HepG2 (cell line): ENCODE measurements around the gene RNU2-63P. TPM values are rescaled to one million over a fixed set of nuclear protein-coding genes. Genes with fewer than 3 reads are reported as not detected.

Experiments
- ATAC-seq: fragments of 200-7000 bp; cut with Tn5 transposase; 3 replicates; pipeline ENCODE4 v1.9.1; 2020; ENCODE audit warnings: mild to moderate bottlenecking, moderate library complexity
- Bru-seq: library from RNA; stranded (reverse); fragments of 400-500 nt; gene quantifications from one replicate; lab custom pipeline; 2021; lab: Mats Ljungman, UMichigan
- BruChase-seq, 2 experiments: library from RNA; stranded (reverse); fragments of 400-500 nt; gene quantifications; one replicate each; lab custom pipeline; 2021; lab: Mats Ljungman, UMichigan
- BruUV-seq: library from RNA; stranded (reverse); fragments of 400-500 nt; replicated peaks from 2 replicates; lab custom pipeline; 2021; lab: Mats Ljungman, UMichigan
- CTCF ChIA-PET: fragments of 300-600 bp; formaldehyde crosslinking; extraction: SDS; loops from one replicate; lab custom pipeline; 2021; ENCODE audit warnings: low total read pairs, inconsistent platforms, low intra/inter-chr PET ratio; lab: Yijun Ruan, JAX
- POLR2A ChIA-PET: fragments of 350-600 bp; sonication (Branson Sonifier 250); formaldehyde crosslinking; loops from one replicate; lab custom pipeline; 2020; ENCODE audit warnings: antibody characterized with exemption, inconsistent platforms; lab: Yijun Ruan, JAX
- DNase-seq: peaks from one replicate; pipeline ENCODE4 v3.0.0-alpha.2; 2015; ENCODE audit warnings: low spot score
- FAIRE-seq: peaks from 3 replicates; lab custom pipeline; 2011; peaks lifted over from hg19 to GRCh38; lab: Jason Lieb, UNC
- H2AFZ ChIP-seq: one replicate; pipeline ENCODE4 v1.6.1; 2011; ENCODE audit warnings: low read length, inconsistent platforms
- H3K27ac ChIP-seq: fragments of 300-600 bp; 3 replicates; pipeline ENCODE4 v1.8.0; 2011; ENCODE audit warnings: mixed run types, mild to moderate bottlenecking, mixed read lengths, low read length, inconsistent platforms; ENCODE audit not compliant: insufficient read depth; ENCODE audit errors: extremely low read length
- H3K27me3 ChIP-seq, 2 experiments: fragments of 200-600 bp in 1 of 2; 2 replicates in 1 of 2; 3 replicates in 1 of 2; pipeline versions ENCODE4 v1.6.0 to v1.8.0; 2011; ENCODE audit warnings: low read length in 2 of 2, mild to moderate bottlenecking in 2 of 2, moderate library complexity in 2 of 2, inconsistent platforms in 1 of 2; ENCODE audit not compliant: insufficient read depth in 2 of 2, control insufficient read depth in 1 of 2
- H3K36me3 ChIP-seq, 2 experiments: fragments of 200-600 bp in 1 of 2; replicated peaks in 1 of 2; 2 replicates in 1 of 2; 3 replicates in 1 of 2; pipeline versions ENCODE4 v1.5.1 to v1.8.0; 2011; ENCODE audit warnings: low read length in 2 of 2, inconsistent platforms in 1 of 2; ENCODE audit not compliant: insufficient read depth in 2 of 2, control insufficient read depth in 1 of 2
- H3K4me1 ChIP-seq: 2 replicates; pipeline ENCODE4 v1.5.1; 2012; ENCODE audit warnings: low read length, inconsistent platforms; ENCODE audit not compliant: insufficient read depth
- H3K4me2 ChIP-seq: 2 replicates; pipeline ENCODE4 v1.6.0; 2011; ENCODE audit warnings: low read depth, low read length, inconsistent platforms
- H3K4me3 ChIP-seq, 3 experiments: fragments of 200-600 bp in 1 of 3; sonication (generic), shearing (Covaris generic) in 1 of 3; replicated peaks in 1 of 3; 2 replicates each; pipeline ENCODE4 v1.5.1; 2011 to 2016; ENCODE audit warnings: low read length in 3 of 3, inconsistent platforms in 2 of 3, low read depth in 2 of 3, mild to moderate bottlenecking in 2 of 3, control low read depth in 1 of 3, mixed read lengths in 1 of 3; ENCODE audit not compliant: insufficient read depth in 1 of 3
- H3K79me2 ChIP-seq: one replicate; pipeline ENCODE4 v1.6.1; 2011; ENCODE audit warnings: low read length, inconsistent platforms; ENCODE audit not compliant: insufficient read depth
- H3K9ac ChIP-seq: 2 replicates; pipeline ENCODE4 v1.6.0; 2011; ENCODE audit warnings: mild to moderate bottlenecking, low read depth, low read length, inconsistent platforms; ENCODE audit not compliant: insufficient read depth
- H3K9me3 ChIP-seq: 2 replicates; pipeline ENCODE4 v1.5.1; 2012; ENCODE audit warnings: mild to moderate bottlenecking, low read length
- H4K20me1 ChIP-seq: 2 replicates; pipeline ENCODE4 v1.6.0; 2011; ENCODE audit warnings: inconsistent platforms, mild to moderate bottlenecking, low read length, moderate library complexity; ENCODE audit not compliant: insufficient read depth
- ELF4 ChIP-seq: sonication (generic); formaldehyde crosslinking; IDR thresholded peaks from 2 replicates; pipeline ENCODE4 v1.5.0; 2020; ENCODE audit warnings: missing genetic modification reagents, mild to moderate bottlenecking, moderate library complexity, borderline replicate concordance
- ONECUT2 ChIP-seq: sonication (generic); formaldehyde crosslinking; IDR thresholded peaks from 2 replicates; pipeline ENCODE4 v1.4.0; 2020; ENCODE audit warnings: missing genetic modification reagents
- SCMH1 ChIP-seq: sonication (generic); formaldehyde crosslinking; IDR thresholded peaks from 2 replicates; pipeline ENCODE4 v1.9.0; 2021; ENCODE audit warnings: missing genetic modification reagents, mild to moderate bottlenecking, borderline replicate concordance
- SMYD3 ChIP-seq: sonication (generic); formaldehyde crosslinking; IDR thresholded peaks from 2 replicates; pipeline ENCODE4 v1.8.1; 2023; ENCODE audit warnings: mild to moderate bottlenecking, missing genetic modification reagents
- ZFP41 ChIP-seq: sonication (generic); formaldehyde crosslinking; IDR thresholded peaks from 2 replicates; pipeline ENCODE4 v1.4.0; 2020; ENCODE audit warnings: mild to moderate bottlenecking, missing genetic modification reagents, borderline replicate concordance
- ZNF264 ChIP-seq: sonication (generic); formaldehyde crosslinking; IDR thresholded peaks from 2 replicates; pipeline ENCODE4 v1.4.0; 2020; ENCODE audit warnings: missing genetic modification reagents
- ZNF589 ChIP-seq: sonication (generic); formaldehyde crosslinking; conservative IDR thresholded peaks from 2 replicates; pipeline ENCODE4 v1.8.0; 2022; ENCODE audit warnings: mild to moderate bottlenecking, moderate library complexity, missing genetic modification reagents
- WGBS: methylation state at CpG from one replicate; pipeline ENCODE4 v1.1.6; 2017; ENCODE audit warnings: low lambda C conversion rate; 5-methylcytosine and 5-hydroxymethylcytosine counted together
- in situ Hi-C: cut with HindIII; loops from 2 replicates; pipeline ENCODE4 v1.10.0; 2017; ENCODE audit warnings: low pct_unique_long_range_greater_than_20kb; ENCODE audit not compliant: extremely low pct_ligation_motif_present
- intact Hi-C: fragments of 100-400 bp; cut with micrococcal nuclease; formaldehyde crosslinking; loops from one replicate; pipeline ENCODE4 v1.10.0; 2022; ENCODE audit not compliant: unreplicated experiment
- long read RNA-seq, 2 experiments: library from RNA in 1 of 2; library from polyadenylated mRNA in 1 of 2; stranded (forward) in 1 of 2; unstranded in 1 of 2; transcript quantifications; one replicate each; pipeline ENCODE4 v2.0.0, GENCODE V29; 2019 to 2022
- polyA minus RNA-seq, 3 experiments: library from RNA; depleted of rRNA, polyadenylated mRNA; stranded (reverse); fragments of >200 nt; gene quantifications; 2 replicates each; pipeline ENCODE4 v1.2.3, GENCODE V29; 2011; ENCODE audit warnings: low replicate concordance in 1 of 3
- polyA plus RNA-seq, 8 experiments: library from polyadenylated mRNA; depleted of rRNA in 3 of 8; stranded (reverse) in 7 of 8; unstranded in 1 of 8; fragments of >200 nt; fragmentation: Illumina TruSeq in 4 of 8; extraction: Trizol in 4 of 8; gene quantifications; 2 replicates each; pipeline versions ENCODE4 v1.2.1 to v1.2.3, GENCODE V29; 2011 to 2016; ENCODE audit warnings: low read depth in 4 of 8, missing spikeins in 1 of 8, mixed read lengths in 1 of 8; ENCODE audit not compliant: insufficient read depth in 1 of 8
- total RNA-seq, 5 experiments: library from RNA; depleted of rRNA; stranded (reverse); fragments of >200 nt; fragmentation: Illumina TruSeq; extraction: Trizol; gene quantifications; 2 replicates each; pipeline ENCODE4 v1.2.3, GENCODE V29; 2016; ENCODE audit warnings: low read depth in 1 of 5
- TF ChIP-seq, protein P1 (sequence below): sonication (generic); formaldehyde crosslinking; IDR thresholded peaks from 2 replicates; pipeline ENCODE4 v1.4.0; 2020; ENCODE audit warnings: missing genetic modification reagents, borderline replicate concordance

RNU2-63P gene
- total RNA-seq (2016; rRNA removed; fragmentation: Illumina TruSeq; extraction: Trizol) = 6.8 TPM in 1 of 2 replicates, not detected in the other
- 22.1 and 60.3 TPM in 2 replicates for total RNA-seq (2016; cell fraction: cytosol; rRNA removed; fragmentation: Illumina TruSeq; extraction: Trizol; ENCODE audit: low read depth)
- 7.0 and 7.1 TPM in 2 replicates for total RNA-seq (2016; cell fraction: insoluble cytoplasmic fraction; rRNA removed; fragmentation: Illumina TruSeq; extraction: Trizol)
- total RNA-seq (2016; cell fraction: membrane; rRNA removed; fragmentation: Illumina TruSeq; extraction: Trizol) = 20.1 and 22.2 TPM in 2 replicates
- 18.2 and 36.2 TPM in 2 replicates for total RNA-seq (2016; cell fraction: nucleus; rRNA removed; fragmentation: Illumina TruSeq; extraction: Trizol)
- polyA plus RNA-seq (2011; rRNA removed) = not detected in 2 replicates
- not detected in 2 replicates for polyA plus RNA-seq (2011; cell fraction: cytosol; rRNA removed)
- polyA plus RNA-seq (2011; cell fraction: nucleus; rRNA removed) = not detected in 2 replicates
- not detected in 2 replicates for polyA plus RNA-seq (2012)
- polyA plus RNA-seq (2016; cell fraction: cytosol; fragmentation: Illumina TruSeq; extraction: Trizol; ENCODE audit: low read depth) = 4.6 and 8.5 TPM in 2 replicates
- polyA plus RNA-seq (2016; cell fraction: insoluble cytoplasmic fraction; fragmentation: Illumina TruSeq; extraction: Trizol; ENCODE audit: low read depth) = not detected in 2 replicates
- polyA plus RNA-seq (2016; cell fraction: membrane; fragmentation: Illumina TruSeq; extraction: Trizol; ENCODE audit: low read depth) = 3.4 TPM in 1 of 2 replicates, not detected in the other
- not detected in 2 replicates for polyA plus RNA-seq (2016; cell fraction: nucleus; fragmentation: Illumina TruSeq; extraction: Trizol; ENCODE audit: insufficient read depth, low read depth)
- polyA minus RNA-seq (2011; rRNA and poly(A)+ RNA removed; ENCODE audit: low replicate concordance) = 19.6 and 124 TPM in 2 replicates
- 51.7 and 87.1 TPM in 2 replicates for polyA minus RNA-seq (2011; cell fraction: cytosol; rRNA and poly(A)+ RNA removed)
- polyA minus RNA-seq (2011; cell fraction: nucleus; rRNA and poly(A)+ RNA removed) = 22.3 and 66.6 TPM in 2 replicates
- Bru-seq, nascent RNA = percentile 90 among the genes with signal in this experiment
- BruChase-seq, experiment 1, labeled RNA remaining after a 6-hour chase = percentile 69 among the genes with signal in this experiment
- percentile 57 among the genes with signal in this experiment for BruChase-seq, experiment 2, labeled RNA remaining after a 2-hour chase
- long read RNA-seq, experiment 1 = 0 reads
- long read RNA-seq, experiment 2 = 0 reads

DNA sequence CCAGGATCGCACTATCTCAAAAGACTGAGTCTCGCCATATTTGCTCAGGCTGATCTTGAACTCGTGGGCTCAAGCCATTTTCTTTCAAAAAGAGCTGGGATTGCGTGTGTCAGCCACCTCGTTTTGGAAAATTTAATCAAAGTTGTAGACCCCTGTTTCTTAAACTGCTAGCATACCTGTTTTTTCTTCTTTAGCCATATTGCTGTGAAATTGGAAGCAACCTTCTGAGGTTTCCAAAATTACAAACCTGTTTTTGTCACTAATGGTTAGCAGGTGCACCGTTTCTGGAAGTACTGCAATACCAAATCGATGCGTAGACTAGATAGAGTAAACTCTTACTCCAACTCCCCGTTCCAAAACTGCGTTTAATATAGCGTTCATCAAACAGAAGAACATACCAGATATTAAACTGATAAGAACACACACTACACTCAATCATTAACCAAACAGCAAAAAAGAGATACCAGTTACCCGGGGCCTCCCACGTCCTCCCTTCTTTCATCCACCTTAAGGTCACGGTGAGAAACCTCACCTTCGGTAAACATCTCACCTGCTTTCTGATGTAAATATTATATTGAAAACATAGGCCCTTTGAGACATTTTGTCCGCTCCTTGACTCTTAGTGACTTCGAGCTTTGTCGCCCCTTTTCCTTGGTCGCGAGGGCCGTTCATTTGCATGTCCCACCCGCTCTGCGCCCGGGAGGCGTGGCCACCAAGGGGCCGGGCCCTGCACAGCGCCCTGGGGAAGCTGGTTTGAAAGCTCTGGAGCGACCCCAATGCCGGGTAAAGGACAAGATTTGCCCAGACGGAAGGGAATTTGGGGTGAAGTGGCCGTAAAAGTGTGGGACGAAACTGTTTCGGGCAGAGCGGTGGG is at the start of gene RNU2-63P:
RNU2-63P (minus strand) TSS at position 462 of the 874 bp plus-strand sequence.
- H3K4me1 ChIP-seq = peaks cover 37% of the 10 kb centered on the region
- CTCF ChIA-PET = no interaction called here
- in situ Hi-C loops (no loop called here), intact Hi-C loops (loop anchor here (1.0 to 5.0 kb wide), 2 partner anchors 38 to 111 kb away; partner anchors contain the start of gene FABP1)
- POLR2A ChIA-PET = interaction anchor here (0.8 to 4.1 kb wide), 29 partner anchors 10 to 1575 kb away, joined by 3 to 35 read pairs (median 5); partner anchors contain the start of genes FABP1 and KDM3A
- peak within 1 kb of the TSS; percentile 93 for H3K9ac ChIP-seq
- peak; percentile 96 for DNase-seq
- no peaks in the 10 kb centered on the region for H3K9me3 ChIP-seq
- H3K79me2 ChIP-seq = no peaks in the 10 kb centered on the region
- TSS peak; percentile 100 for BruUV-seq
- peak; percentile 36 for FAIRE-seq
- H3K4me3 ChIP-seq = peak within 1 kb of the TSS; percentile 77 to 91 (median 77)
- peak within 1 kb of the TSS; percentile 68 for H2AFZ ChIP-seq
- H3K4me2 ChIP-seq = peak within 1 kb of the TSS; percentile 95
- no peaks in the 10 kb centered on the region for H4K20me1 ChIP-seq
- H3K27ac ChIP-seq = peak within 1 kb of the TSS; percentile 96
- H3K27me3 ChIP-seq = no peaks in the 10 kb centered on the region; a peak in 1 of 5 replicates
- ATAC-seq = peak; percentile 91
- WGBS = 2% methylated on average over 32 of the region's 34 CpGs
- no peaks in the 10 kb centered on the region for H3K36me3 ChIP-seq
- TF ChIP-seq, protein P1, sequence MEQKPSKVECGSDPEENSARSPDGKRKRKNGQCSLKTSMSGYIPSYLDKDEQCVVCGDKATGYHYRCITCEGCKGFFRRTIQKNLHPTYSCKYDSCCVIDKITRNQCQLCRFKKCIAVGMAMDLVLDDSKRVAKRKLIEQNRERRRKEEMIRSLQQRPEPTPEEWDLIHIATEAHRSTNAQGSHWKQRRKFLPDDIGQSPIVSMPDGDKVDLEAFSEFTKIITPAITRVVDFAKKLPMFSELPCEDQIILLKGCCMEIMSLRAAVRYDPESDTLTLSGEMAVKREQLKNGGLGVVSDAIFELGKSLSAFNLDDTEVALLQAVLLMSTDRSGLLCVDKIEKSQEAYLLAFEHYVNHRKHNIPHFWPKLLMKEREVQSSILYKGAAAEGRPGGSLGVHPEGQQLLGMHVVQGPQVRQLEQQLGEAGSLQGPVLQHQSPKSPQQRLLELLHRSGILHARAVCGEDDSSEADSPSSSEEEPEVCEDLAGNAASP = peak; percentile 30
- TF ChIP-seq ELF4 (CRISPR knock-in tag) = 0 out of 2 replicates have a peak, but pooled peaks have one; percentile 79
- TF ChIP-seq ZNF589 (CRISPR knock-in tag) = peak; percentile 95
- peak; percentile 14; the same call in 1 of the 2 replicates for TF ChIP-seq ZNF264 (CRISPR knock-in tag)
- TF ChIP-seq ZFP41 (CRISPR knock-in tag) = no peak
- TF ChIP-seq SMYD3 (CRISPR knock-in tag) = peak; percentile 61; the same call in 1 of the 2 replicates
- no peak for TF ChIP-seq SCMH1 (CRISPR knock-in tag)
- 0 out of 2 replicates have a peak, but pooled peaks have one; percentile 51 for TF ChIP-seq ONECUT2 (CRISPR knock-in tag)
